ENCODE results near the gene RLF.
"Not testable (repeated sequence)": the region's sequence is repeated elsewhere in the genome, so short reads cannot be mapped to it uniquely, and the experiment has no call there.

The RLF gene

GRCh38 chr1:40199126-40199525 is 37.9 kb downstream of the RLF start:
- Histone ChIP-seq H3K4me1 (ENCODE audit: control insufficient read depth, insufficient read depth, low read length) (no peaks in the 10 kb centered on the region), H3K27ac (ENCODE audit: low read length) (no peak overlapping the region), H3K36me3 (ENCODE audit: control insufficient read depth, insufficient read depth, low read length) (no peaks in the 10 kb centered on the region), H3K4me3 (ENCODE audit: low read length) (no peak overlapping the region), H3K27me3 (ENCODE audit: control insufficient read depth, insufficient read depth, low read length) (no peaks in the 10 kb centered on the region), H3K9me3 (ENCODE audit: control insufficient read depth, insufficient read depth, low read length) (no peaks in the 10 kb centered on the region)
- DNase-seq (ENCODE audit: low read depth, low spot score) = no peak
- no CpG with 5 or more reads among the region's 3 CpGs for WGBS (ENCODE audit: insufficient coverage, insufficient read length)

GRCh38 chr1:40204856-40205255 is 43.7 kb downstream of the RLF start:
- H3K4me3 ChIP-seq (ENCODE audit: low read length) = no peak overlapping the region

GRCh38 chr1:40210511-40211204 is 49.5 kb downstream of the RLF start:
- Histone ChIP-seq H3K4me1 (ENCODE audit: control insufficient read depth, insufficient read depth, low read length) (no peaks in the 10 kb centered on the region), H3K27me3 (ENCODE audit: control insufficient read depth, insufficient read depth, low read length) (no peaks in the 10 kb centered on the region), H3K27ac (ENCODE audit: low read length) (no peak overlapping the region), H3K36me3 (ENCODE audit: control insufficient read depth, insufficient read depth, low read length) (no peaks in the 10 kb centered on the region), H3K4me3 (ENCODE audit: low read length) (no peak overlapping the region), H3K9me3 (ENCODE audit: control insufficient read depth, insufficient read depth, low read length) (no peaks in the 10 kb centered on the region)
- no peak for DNase-seq (ENCODE audit: low read depth, low spot score)
- no CpG with 5 or more reads among the region's 3 CpGs for WGBS (ENCODE audit: insufficient coverage, insufficient read length)

More at GRCh38 chr1:40204856-40205255, 43.7 kb downstream of the RLF start:
- Histone ChIP-seq H3K27ac (ENCODE audit: low read length) (no peak overlapping the region), H3K9me3 (ENCODE audit: control insufficient read depth, insufficient read depth, low read length) (no peaks in the 10 kb centered on the region), H3K36me3 (ENCODE audit: control insufficient read depth, insufficient read depth, low read length) (no peaks in the 10 kb centered on the region), H3K27me3 (ENCODE audit: control insufficient read depth, insufficient read depth, low read length) (no peaks in the 10 kb centered on the region), H3K4me1 (ENCODE audit: control insufficient read depth, insufficient read depth, low read length) (no peaks in the 10 kb centered on the region)
- no CpG with 5 or more reads among the region's 4 CpGs for WGBS (ENCODE audit: insufficient coverage, insufficient read length)
- DNase-seq (ENCODE audit: low read depth, low spot score) = no peak

GRCh38 chr1:40218333-40218732 is 57.1 kb downstream of the RLF start:
- no peaks in the 10 kb centered on the region for H3K9me3 ChIP-seq (ENCODE audit: control insufficient read depth, insufficient read depth, low read length)
- no peak for DNase-seq (ENCODE audit: low read depth, low spot score)
- no peaks in the 10 kb centered on the region for H3K27me3 ChIP-seq (ENCODE audit: control insufficient read depth, insufficient read depth, low read length)
- H3K36me3 ChIP-seq (ENCODE audit: control insufficient read depth, insufficient read depth, low read length) = no peaks in the 10 kb centered on the region
- H3K4me3 ChIP-seq (ENCODE audit: low read length) = no peak overlapping the region
- no CpG with 5 or more reads among the region's 5 CpGs for WGBS (ENCODE audit: insufficient coverage, insufficient read length)
- H3K27ac ChIP-seq (ENCODE audit: low read length) = no peak overlapping the region
- H3K4me1 ChIP-seq (ENCODE audit: control insufficient read depth, insufficient read depth, low read length) = no peaks in the 10 kb centered on the region

- H3K9me3 ChIP-seq (ENCODE audit: control insufficient read depth, insufficient read depth, low read length); H3K36me3 ChIP-seq (ENCODE audit: control insufficient read depth, insufficient read depth, low read length); H3K27me3 ChIP-seq (ENCODE audit: control insufficient read depth, insufficient read depth, low read length); H3K27ac ChIP-seq (ENCODE audit: low read length); H3K4me1 ChIP-seq (ENCODE audit: control insufficient read depth, insufficient read depth, low read length); DNase-seq (ENCODE audit: low read depth, low spot score); H3K4me3 ChIP-seq (ENCODE audit: low read length): not testable (repeated sequence)
- no CpG with 5 or more reads among the region's 18 CpGs for WGBS (ENCODE audit: insufficient coverage, insufficient read length)
Observed at GRCh38 chr1:40221471-40221905, 60.3 kb downstream of the RLF start.

- Histone ChIP-seq H3K4me3 (ENCODE audit: low read length) (no peak overlapping the region), H3K27ac (ENCODE audit: low read length) (no peak overlapping the region), H3K36me3 (ENCODE audit: control insufficient read depth, insufficient read depth, low read length) (no peaks in the 10 kb centered on the region), H3K9me3 (ENCODE audit: control insufficient read depth, insufficient read depth, low read length) (no peaks in the 10 kb centered on the region), H3K4me1 (ENCODE audit: control insufficient read depth, insufficient read depth, low read length) (no peaks in the 10 kb centered on the region), H3K27me3 (ENCODE audit: control insufficient read depth, insufficient read depth, low read length) (no peaks in the 10 kb centered on the region)
- DNase-seq (ENCODE audit: low read depth, low spot score) = no peak
- no CpG with 5 or more reads among the region's 3 CpGs for WGBS (ENCODE audit: insufficient coverage, insufficient read length)
Observed at GRCh38 chr1:40221977-40222772, 61.0 kb downstream of the RLF start.

GRCh38 chr1:40224040-40224439 is 62.9 kb downstream of the RLF start:
- Histone ChIP-seq H3K9me3 (ENCODE audit: control insufficient read depth, insufficient read depth, low read length) (no peaks in the 10 kb centered on the region), H3K27me3 (ENCODE audit: control insufficient read depth, insufficient read depth, low read length) (no peaks in the 10 kb centered on the region), H3K4me3 (ENCODE audit: low read length) (no peak overlapping the region), H3K36me3 (ENCODE audit: control insufficient read depth, insufficient read depth, low read length) (no peaks in the 10 kb centered on the region), H3K27ac (ENCODE audit: low read length) (no peak overlapping the region), H3K4me1 (ENCODE audit: control insufficient read depth, insufficient read depth, low read length) (no peaks in the 10 kb centered on the region)
- no peak for DNase-seq (ENCODE audit: low read depth, low spot score)
- no CpG with 5 or more reads among the region's 6 CpGs for WGBS (ENCODE audit: insufficient coverage, insufficient read length)

GRCh38 chr1:40226192-40226591 is 65.0 kb downstream of the RLF start:
- no peak overlapping the region for H3K27ac ChIP-seq (ENCODE audit: low read length)
- H3K4me3 ChIP-seq (ENCODE audit: low read length) = no peak overlapping the region
- no peak for DNase-seq (ENCODE audit: low read depth, low spot score)
- 100% methylated on average over 1 of the region's 3 CpGs for WGBS (ENCODE audit: insufficient coverage, insufficient read length)
- no peaks in the 10 kb centered on the region for H3K27me3 ChIP-seq (ENCODE audit: control insufficient read depth, insufficient read depth, low read length)
- H3K4me1 ChIP-seq (ENCODE audit: control insufficient read depth, insufficient read depth, low read length) = no peaks in the 10 kb centered on the region
- no peaks in the 10 kb centered on the region for H3K9me3 ChIP-seq (ENCODE audit: control insufficient read depth, insufficient read depth, low read length)
- H3K36me3 ChIP-seq (ENCODE audit: control insufficient read depth, insufficient read depth, low read length) = no peaks in the 10 kb centered on the region

- Histone ChIP-seq H3K27me3 (ENCODE audit: control insufficient read depth, insufficient read depth, low read length) (no peaks in the 10 kb centered on the region), H3K9me3 (ENCODE audit: control insufficient read depth, insufficient read depth, low read length) (no peaks in the 10 kb centered on the region), H3K27ac (ENCODE audit: low read length) (no peak overlapping the region), H3K4me3 (ENCODE audit: low read length) (no peak overlapping the region), H3K4me1 (ENCODE audit: control insufficient read depth, insufficient read depth, low read length) (no peaks in the 10 kb centered on the region), H3K36me3 (ENCODE audit: control insufficient read depth, insufficient read depth, low read length) (peaks cover 6% of the 10 kb centered on the region; the same call in 1 of the 2 replicates)
- no CpG with 5 or more reads among the region's 4 CpGs for WGBS (ENCODE audit: insufficient coverage, insufficient read length)
- no peak for DNase-seq (ENCODE audit: low read depth, low spot score)
Observed at GRCh38 chr1:40232444-40232843, 71.3 kb downstream of the RLF start.

- Histone ChIP-seq H3K4me3 (ENCODE audit: low read length) (no peak overlapping the region), H3K4me1 (ENCODE audit: control insufficient read depth, insufficient read depth, low read length) (no peaks in the 10 kb centered on the region), H3K9me3 (ENCODE audit: control insufficient read depth, insufficient read depth, low read length) (no peaks in the 10 kb centered on the region), H3K36me3 (ENCODE audit: control insufficient read depth, insufficient read depth, low read length) (peaks cover 10% of the 10 kb centered on the region; the same call in 1 of the 2 replicates), H3K27ac (ENCODE audit: low read length) (no peak overlapping the region), H3K27me3 (ENCODE audit: control insufficient read depth, insufficient read depth, low read length) (no peaks in the 10 kb centered on the region)
- no CpG with 5 or more reads among the region's 1 CpG for WGBS (ENCODE audit: insufficient coverage, insufficient read length)
- DNase-seq (ENCODE audit: low read depth, low spot score) = no peak
Observed at GRCh38 chr1:40239626-40240025, 78.4 kb downstream of the RLF start.

Data from iPS DF 6.9 (cell line).